A549 (cell line): ENCODE measurements around the gene PRR20A. TPM values are rescaled to one million over a fixed set of nuclear protein-coding genes. Genes with fewer than 3 reads are reported as not detected.
"Not testable (repeated sequence)": the region's sequence is repeated elsewhere in the genome, so short reads cannot be mapped to it uniquely, and the experiment has no call there.

Experiments
- ATAC-seq, 2 experiments: fragments of 200-7000 bp in 1 of 2; fragments of >200 bp in 1 of 2; cut with Nextera tagmentation in 1 of 2; cut with Tn5 transposase in 1 of 2; 3 replicates each; pipeline versions ENCODE4 v1.8.0 to v1.9.1; 2018 to 2020; ENCODE audit warnings: mild to moderate bottlenecking in 1 of 2, moderate library complexity in 1 of 2
- CTCF ChIA-PET: fragments of 300-600 bp; sonication (Branson Sonifier 250); formaldehyde crosslinking; extraction: SDS; loops from one replicate; lab custom pipeline; 2021; ENCODE audit warnings: antibody characterized with exemption, inconsistent platforms; lab: Yijun Ruan, JAX
- POLR2A ChIA-PET: fragments of 350-600 bp; formaldehyde crosslinking; extraction: SDS; loops from one replicate; lab custom pipeline; 2021; ENCODE audit warnings: antibody characterized with exemption, inconsistent platforms; lab: Yijun Ruan, JAX
- DNase-seq, 2 experiments: peaks; one replicate each; pipeline versions ENCODE4 v3.0.0 to v3.0.0-alpha.2; 2011 to 2016; ENCODE audit warnings: low read depth in 1 of 2, low spot score in 1 of 2
- FAIRE-seq: peaks from 2 replicates; lab custom pipeline; 2011; peaks lifted over from hg19 to GRCh38; lab: Jason Lieb, UNC
- H3K27ac ChIP-seq, 2 experiments: fragments of >200 bp; sonication (Bioruptor Twin); formaldehyde crosslinking; 3 replicates each; pipeline ENCODE4 v1.5.1; 2016 to 2017
- H3K4me1 ChIP-seq: fragments of >200 bp; sonication (Bioruptor Twin); formaldehyde crosslinking; 3 replicates; pipeline ENCODE4 v1.6.1; 2016
- H3K4me2 ChIP-seq: fragments of >200 bp; sonication (Bioruptor Twin); formaldehyde crosslinking; 3 replicates; pipeline ENCODE4 v1.6.1; 2016
- H3K4me3 ChIP-seq: fragments of >200 bp; sonication (Bioruptor Twin); formaldehyde crosslinking; 3 replicates; pipeline ENCODE4 v1.5.1; 2016
- H3K9me3 ChIP-seq: fragments of >200 bp; sonication (Bioruptor Twin); formaldehyde crosslinking; 3 replicates; pipeline ENCODE4 v1.6.1; 2016
- BHLHE40 ChIP-seq: IDR thresholded peaks from 2 replicates; pipeline ENCODE4 v1.6.1; 2012; ENCODE audit warnings: low read depth, low read length, inconsistent platforms
- CHD4 ChIP-seq: fragments of 200-600 bp; sonication (generic); IDR thresholded peaks from 2 replicates; pipeline ENCODE4 v1.6.1; 2016; ENCODE audit warnings: antibody characterized with exemption, mild to moderate bottlenecking, borderline replicate concordance
- E2F6 ChIP-seq: IDR thresholded peaks from 2 replicates; pipeline ENCODE4 v1.6.1; 2012; ENCODE audit warnings: low read depth, borderline replicate concordance
- EP300 ChIP-seq, 2 experiments: fragments of >200 bp; sonication (Bioruptor Twin); formaldehyde crosslinking; IDR thresholded peaks; 2 replicates in 1 of 2; 3 replicates in 1 of 2; pipeline ENCODE4 v1.6.1; 2016 to 2017
- ESRRA ChIP-seq: fragments of 150-350 bp; IDR thresholded peaks from 2 replicates; pipeline ENCODE4 v1.6.1; 2014; ENCODE audit warnings: mild to moderate bottlenecking, low read length, borderline replicate concordance
- HDAC2 ChIP-seq: fragments of 200-600 bp; sonication (generic); IDR thresholded peaks from 2 replicates; pipeline ENCODE4 v1.6.1; 2016
- HEYL ChIP-seq: fragments of 250-450 bp; sonication (Bioruptor Pico); IDR thresholded peaks from 2 replicates; pipeline ENCODE4 v1.8.0; 2021; ENCODE audit warnings: mild to moderate bottlenecking, moderate library complexity
- KDM5A ChIP-seq: fragments of 200-600 bp; sonication (generic); IDR thresholded peaks from 2 replicates; pipeline ENCODE4 v1.6.1; 2016; ENCODE audit warnings: antibody characterized with exemption, mild to moderate bottlenecking
- MAFK ChIP-seq: fragments of 450-650 bp; IDR thresholded peaks from 2 replicates; pipeline ENCODE4 v1.6.1; 2014; ENCODE audit not compliant: partially characterized antibody
- NFE2L2 ChIP-seq: fragments of 150-350 bp; conservative IDR thresholded peaks from 2 replicates; pipeline ENCODE4 v1.6.1; 2014; ENCODE audit warnings: low read length
- RAD21 ChIP-seq, 2 experiments: fragments of >200 bp in 1 of 2; sonication (Bioruptor Twin) in 1 of 2; formaldehyde crosslinking in 1 of 2; IDR thresholded peaks in 1 of 2; conservative IDR thresholded peaks in 1 of 2; 2 replicates in 1 of 2; 3 replicates in 1 of 2; pipeline ENCODE4 v1.6.1; 2012 to 2018; ENCODE audit warnings: inconsistent platforms in 1 of 2
- RFX5 ChIP-seq: fragments of 450-650 bp; IDR thresholded peaks from 2 replicates; pipeline ENCODE4 v1.7.1; 2014; ENCODE audit warnings: antibody characterized with exemption, mild to moderate bottlenecking, moderate library complexity
- SMC3 ChIP-seq: fragments of >200 bp; sonication (Bioruptor Twin); formaldehyde crosslinking; IDR thresholded peaks from 3 replicates; pipeline ENCODE4 v1.6.1; 2018; ENCODE audit warnings: inconsistent platforms
- ZNF302 ChIP-seq: fragments of 250-450 bp; sonication (Bioruptor Pico); IDR thresholded peaks from 2 replicates; pipeline ENCODE4 v1.9.0; 2021; ENCODE audit warnings: inconsistent platforms, mild to moderate bottlenecking, moderate library complexity
- WGBS: methylation state at CpG from one replicate; pipeline ENCODE4 v1.1.6; 2017; ENCODE audit errors: missing lambda C conversion rate; 5-methylcytosine and 5-hydroxymethylcytosine counted together
- polyA plus RNA-seq, 4 experiments: library from polyadenylated mRNA; depleted of rRNA in 3 of 4; stranded (reverse); fragments of >200 nt; fragmentation: RNase III in 1 of 4; extraction: RNeasy Plus Mini Kit Qiagen cat#74134 plus additional on column Dnase treatment in 1 of 4; gene quantifications; 2 replicates in 3 of 4; 3 replicates in 1 of 4; pipeline ENCODE4 v1.2.3, GENCODE V29; 2011 to 2017
- TF ChIP-seq, protein P1 (sequence below): fragments of 200-600 bp; sonication (generic); IDR thresholded peaks from 2 replicates; pipeline ENCODE4 v1.6.1; 2016; ENCODE audit warnings: antibody characterized with exemption, mild to moderate bottlenecking, moderate library complexity

Gene PRR20A
- polyA plus RNA-seq, 2 of the 4 experiments (the other 2 are of a cell fraction) = not detected

GRCh38 chr13:57139781-57140180 is 937 bp upstream of the PRR20A start:
- H3K4me1 ChIP-seq, DNase-seq, ATAC-seq, H3K9me3 ChIP-seq, CTCF ChIA-PET, POLR2A ChIA-PET, H3K4me3 ChIP-seq, H3K27ac ChIP-seq, H3K4me2 ChIP-seq, FAIRE-seq: not testable (repeated sequence)
- WGBS = 51% methylated on average over 10 of the region's 18 CpGs

- FAIRE-seq, H3K4me3 ChIP-seq, H3K4me1 ChIP-seq, POLR2A ChIA-PET, DNase-seq, H3K9me3 ChIP-seq, H3K27ac ChIP-seq, CTCF ChIA-PET, H3K4me2 ChIP-seq, ATAC-seq: not testable (repeated sequence)
- no CpG with 5 or more reads among the region's 22 CpGs for WGBS
Observed at GRCh38 chr13:57147188-57147587, 6.5 kb downstream of the PRR20A start, which contains the start of gene PRR20B. TSS of gene PRR20B (plus strand) at chr13:57147488. CDS start at chr13:57147875, 387 bp downstream.

- H3K9me3 ChIP-seq, DNase-seq, H3K4me1 ChIP-seq, H3K27ac ChIP-seq, POLR2A ChIA-PET, H3K4me3 ChIP-seq, FAIRE-seq, CTCF ChIA-PET, H3K4me2 ChIP-seq, ATAC-seq: not testable (repeated sequence)
- 68% methylated on average over 9 of the region's 14 CpGs for WGBS
Observed at GRCh38 chr13:57148106-57148505, 7.4 kb downstream of the PRR20A start.

DNA sequence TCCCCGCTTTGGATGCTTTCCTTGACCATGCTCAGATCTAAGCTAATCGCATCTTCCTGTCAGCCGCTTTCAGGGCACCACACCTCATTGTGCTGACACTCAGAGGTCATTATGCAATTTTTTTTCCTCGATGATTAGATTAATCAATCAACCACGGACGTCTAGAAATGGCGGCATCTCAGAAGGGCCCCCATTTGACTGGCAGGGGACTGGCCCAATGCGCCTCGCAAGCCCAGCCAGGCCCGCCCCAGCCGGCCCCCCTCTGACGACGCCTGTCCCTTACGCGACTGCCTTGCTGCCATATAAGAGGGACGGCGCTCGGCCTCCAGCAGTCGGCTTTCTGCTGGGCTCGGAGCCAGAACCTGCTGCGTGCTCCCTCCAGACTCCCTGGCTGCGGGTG is 13.0 kb downstream of the PRR20A start, which contains the start of gene PRR20C:
Gene PRR20C, plus strand, starts transcription at position 301 of the 400 bp plus-strand sequence. CDS start 387 bp downstream, outside the sequence.
- ATAC-seq, H3K4me2 ChIP-seq, H3K4me3 ChIP-seq, POLR2A ChIA-PET, H3K9me3 ChIP-seq, H3K27ac ChIP-seq, DNase-seq, CTCF ChIA-PET, FAIRE-seq, H3K4me1 ChIP-seq: not testable (repeated sequence)
- WGBS = no CpG with 5 or more reads among the region's 22 CpGs

DNA sequence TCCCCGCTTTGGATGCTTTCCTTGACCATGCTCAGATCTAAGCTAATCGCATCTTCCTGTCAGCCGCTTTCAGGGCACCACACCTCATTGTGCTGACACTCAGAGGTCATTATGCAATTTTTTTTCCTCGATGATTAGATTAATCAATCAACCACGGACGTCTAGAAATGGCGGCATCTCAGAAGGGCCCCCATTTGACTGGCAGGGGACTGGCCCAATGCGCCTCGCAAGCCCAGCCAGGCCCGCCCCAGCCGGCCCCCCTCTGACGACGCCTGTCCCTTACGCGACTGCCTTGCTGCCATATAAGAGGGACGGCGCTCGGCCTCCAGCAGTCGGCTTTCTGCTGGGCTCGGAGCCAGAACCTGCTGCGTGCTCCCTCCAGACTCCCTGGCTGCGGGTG is 19.6 kb downstream of the PRR20A start, which contains the start of gene PRR20D:
Gene PRR20D, plus strand, starts transcription at position 301 of the 400 bp plus-strand sequence. CDS start 387 bp downstream, outside the sequence.
- H3K4me1 ChIP-seq, H3K4me3 ChIP-seq, H3K9me3 ChIP-seq, H3K27ac ChIP-seq, FAIRE-seq, ATAC-seq, DNase-seq, POLR2A ChIA-PET, CTCF ChIA-PET, H3K4me2 ChIP-seq: not testable (repeated sequence)
- no CpG with 5 or more reads among the region's 22 CpGs for WGBS

DNA sequence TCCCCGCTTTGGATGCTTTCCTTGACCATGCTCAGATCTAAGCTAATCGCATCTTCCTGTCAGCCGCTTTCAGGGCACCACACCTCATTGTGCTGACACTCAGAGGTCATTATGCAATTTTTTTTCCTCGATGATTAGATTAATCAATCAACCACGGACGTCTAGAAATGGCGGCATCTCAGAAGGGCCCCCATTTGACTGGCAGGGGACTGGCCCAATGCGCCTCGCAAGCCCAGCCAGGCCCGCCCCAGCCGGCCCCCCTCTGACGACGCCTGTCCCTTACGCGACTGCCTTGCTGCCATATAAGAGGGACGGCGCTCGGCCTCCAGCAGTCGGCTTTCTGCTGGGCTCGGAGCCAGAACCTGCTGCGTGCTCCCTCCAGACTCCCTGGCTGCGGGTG is 26.2 kb downstream of the PRR20A start, which contains the start of gene PRR20E:
Gene PRR20E, plus strand, starts transcription at position 301 of the 400 bp plus-strand sequence. CDS start 387 bp downstream, outside the sequence.
- H3K4me2 ChIP-seq, DNase-seq, CTCF ChIA-PET, FAIRE-seq, POLR2A ChIA-PET, H3K27ac ChIP-seq, H3K9me3 ChIP-seq, ATAC-seq, H3K4me3 ChIP-seq, H3K4me1 ChIP-seq: not testable (repeated sequence)
- no CpG with 5 or more reads among the region's 22 CpGs for WGBS

GRCh38 chr13:57191667-57192066 is 50.9 kb downstream of the PRR20A start:
- CTCF ChIA-PET = no interaction called here
- ATAC-seq = no peak
- WGBS = 75% methylated on average over 1 of the region's 1 CpG
- FAIRE-seq = no peak
- Histone ChIP-seq H3K4me3 (no peak overlapping the region), H3K4me2 (no peak overlapping the region), H3K4me1 (no peaks in the 10 kb centered on the region), H3K27ac (no peak overlapping the region), H3K9me3 (no peaks in the 10 kb centered on the region)
- POLR2A ChIA-PET = no interaction called here
- no peak for DNase-seq
- TF ChIP-seq NFE2L2 (no peak), KDM5A (no peak), ESRRA (no peak), RAD21 (conservative IDR thresholded peaks at IDR 0.05 in 1 of 2, IDR thresholded peaks at IDR 0.05 in 1 of 2) (no peak), BHLHE40 (no peak), HEYL (no peak), ZNF302 (no peak), RFX5 (no peak), SMC3 (no peak), MAFK (no peak), E2F6 (no peak), EP300 (IDR thresholded peaks at IDR 0.05) (no peak), CHD4 (no peak), HDAC2 (no peak)
- TF ChIP-seq, protein P1, sequence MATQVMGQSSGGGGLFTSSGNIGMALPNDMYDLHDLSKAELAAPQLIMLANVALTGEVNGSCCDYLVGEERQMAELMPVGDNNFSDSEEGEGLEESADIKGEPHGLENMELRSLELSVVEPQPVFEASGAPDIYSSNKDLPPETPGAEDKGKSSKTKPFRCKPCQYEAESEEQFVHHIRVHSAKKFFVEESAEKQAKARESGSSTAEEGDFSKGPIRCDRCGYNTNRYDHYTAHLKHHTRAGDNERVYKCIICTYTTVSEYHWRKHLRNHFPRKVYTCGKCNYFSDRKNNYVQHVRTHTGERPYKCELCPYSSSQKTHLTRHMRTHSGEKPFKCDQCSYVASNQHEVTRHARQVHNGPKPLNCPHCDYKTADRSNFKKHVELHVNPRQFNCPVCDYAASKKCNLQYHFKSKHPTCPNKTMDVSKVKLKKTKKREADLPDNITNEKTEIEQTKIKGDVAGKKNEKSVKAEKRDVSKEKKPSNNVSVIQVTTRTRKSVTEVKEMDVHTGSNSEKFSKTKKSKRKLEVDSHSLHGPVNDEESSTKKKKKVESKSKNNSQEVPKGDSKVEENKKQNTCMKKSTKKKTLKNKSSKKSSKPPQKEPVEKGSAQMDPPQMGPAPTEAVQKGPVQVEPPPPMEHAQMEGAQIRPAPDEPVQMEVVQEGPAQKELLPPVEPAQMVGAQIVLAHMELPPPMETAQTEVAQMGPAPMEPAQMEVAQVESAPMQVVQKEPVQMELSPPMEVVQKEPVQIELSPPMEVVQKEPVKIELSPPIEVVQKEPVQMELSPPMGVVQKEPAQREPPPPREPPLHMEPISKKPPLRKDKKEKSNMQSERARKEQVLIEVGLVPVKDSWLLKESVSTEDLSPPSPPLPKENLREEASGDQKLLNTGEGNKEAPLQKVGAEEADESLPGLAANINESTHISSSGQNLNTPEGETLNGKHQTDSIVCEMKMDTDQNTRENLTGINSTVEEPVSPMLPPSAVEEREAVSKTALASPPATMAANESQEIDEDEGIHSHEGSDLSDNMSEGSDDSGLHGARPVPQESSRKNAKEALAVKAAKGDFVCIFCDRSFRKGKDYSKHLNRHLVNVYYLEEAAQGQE = no peak
